Hepatocyte (in vitro differentiated cells): ENCODE data around the gene PTPRM.

Source experiments
- EZH2phosphoT487 ChIP-seq: fragments of 200-600 bp; sonication (generic); IDR thresholded peaks from one replicate; pipeline ENCODE4 v1.6.1; 2018; ENCODE audit warnings: antibody characterized with exemption, mild to moderate bottlenecking, low read depth, moderate library complexity; ENCODE audit not compliant: unreplicated experiment, severe bottlenecking
- TF ChIP-seq, protein P1 (sequence below): fragments of 200-600 bp; sonication (generic); IDR thresholded peaks from 2 replicates; pipeline ENCODE4 v1.5.1; 2016; ENCODE audit warnings: antibody characterized with exemption, mild to moderate bottlenecking; ENCODE audit not compliant: poor library complexity

DNA sequence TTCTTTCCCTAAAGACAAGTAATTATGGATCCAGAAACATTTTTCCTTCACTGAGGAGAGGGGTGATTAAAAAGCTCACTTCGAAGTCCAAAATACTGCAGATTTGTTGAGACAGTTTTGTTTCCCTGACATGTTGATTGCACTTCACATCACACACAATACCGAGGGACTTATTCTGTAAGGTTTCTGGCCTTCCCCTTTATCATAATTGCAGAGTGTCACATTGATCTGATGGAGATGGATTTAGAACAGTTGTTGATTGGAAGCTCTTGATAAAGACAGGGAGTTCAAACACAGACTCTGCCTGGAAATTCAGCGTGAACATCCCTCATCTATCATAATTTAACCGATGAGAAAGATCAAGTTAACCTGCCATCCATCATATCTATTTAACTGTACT lies 163.6 kb downstream of the PTPRM start:
- TF ChIP-seq, protein P1, sequence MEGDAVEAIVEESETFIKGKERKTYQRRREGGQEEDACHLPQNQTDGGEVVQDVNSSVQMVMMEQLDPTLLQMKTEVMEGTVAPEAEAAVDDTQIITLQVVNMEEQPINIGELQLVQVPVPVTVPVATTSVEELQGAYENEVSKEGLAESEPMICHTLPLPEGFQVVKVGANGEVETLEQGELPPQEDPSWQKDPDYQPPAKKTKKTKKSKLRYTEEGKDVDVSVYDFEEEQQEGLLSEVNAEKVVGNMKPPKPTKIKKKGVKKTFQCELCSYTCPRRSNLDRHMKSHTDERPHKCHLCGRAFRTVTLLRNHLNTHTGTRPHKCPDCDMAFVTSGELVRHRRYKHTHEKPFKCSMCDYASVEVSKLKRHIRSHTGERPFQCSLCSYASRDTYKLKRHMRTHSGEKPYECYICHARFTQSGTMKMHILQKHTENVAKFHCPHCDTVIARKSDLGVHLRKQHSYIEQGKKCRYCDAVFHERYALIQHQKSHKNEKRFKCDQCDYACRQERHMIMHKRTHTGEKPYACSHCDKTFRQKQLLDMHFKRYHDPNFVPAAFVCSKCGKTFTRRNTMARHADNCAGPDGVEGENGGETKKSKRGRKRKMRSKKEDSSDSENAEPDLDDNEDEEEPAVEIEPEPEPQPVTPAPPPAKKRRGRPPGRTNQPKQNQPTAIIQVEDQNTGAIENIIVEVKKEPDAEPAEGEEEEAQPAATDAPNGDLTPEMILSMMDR, result no peak
- no peak for TF ChIP-seq EZH2phosphoT487
